ENCODE results near the gene CHP1. TPM values are rescaled to one million over a fixed set of nuclear protein-coding genes. Genes with fewer than 3 reads are reported as not detected.

Gene CHP1
- total and polyA plus RNA-seq, 2 experiments from 2014 or later, result 85.5 to 86.2 TPM

- H3K4me2 ChIP-seq (ENCODE audit: unreplicated experiment), result no peak overlapping the region
- no peaks in the 10 kb centered on the region for H3K4me1 ChIP-seq (ENCODE audit: insufficient read depth)
- H3K79me2 ChIP-seq (ENCODE audit: insufficient read depth), result no peaks in the 10 kb centered on the region
- H2AFZ ChIP-seq, result no peak overlapping the region
- no peak overlapping the region for H3K9ac ChIP-seq
- no peak for DNase-seq
- in situ Hi-C loops (cut with MboI), result no loop called here
- no peak overlapping the region for H3K4me3 ChIP-seq
- no peaks in the 10 kb centered on the region for H3K36me3 ChIP-seq (ENCODE audit: low read depth)
- H3K9me3 ChIP-seq (ENCODE audit: low read depth), result no peaks in the 10 kb centered on the region
- 88 to 91% methylated on average over 1 of the region's 1 CpG for WGBS, 2 experiments (ENCODE audit: low coverage in 1 of 2, low lambda C conversion rate in 2 of 2, missing lambda C conversion rate in 2 of 2)
- H3K9me2 ChIP-seq (ENCODE audit: insufficient read depth), result no peaks in the 10 kb centered on the region
- TF ChIP-seq EZH2 (IDR thresholded peaks at IDR 0.05; ENCODE audit: insufficient read depth, poor library complexity, severe bottlenecking) (no peak), EZH2phosphoT487 (IDR thresholded peaks at IDR 0.05; ENCODE audit: insufficient read depth, low read depth) (no peak)
- H3F3A ChIP-seq (ENCODE audit: insufficient read depth), result no peaks in the 10 kb centered on the region
- no peak overlapping the region for H3K27ac ChIP-seq
- no peaks in the 10 kb centered on the region for H4K20me1 ChIP-seq (ENCODE audit: insufficient read depth)
- no peaks in the 10 kb centered on the region for H3K27me3 ChIP-seq (replicated peaks; ENCODE audit: insufficient read depth)
Observed at GRCh38 chr15:41323611-41324010, 92.5 kb downstream of the CHP1 start.

DNA sequence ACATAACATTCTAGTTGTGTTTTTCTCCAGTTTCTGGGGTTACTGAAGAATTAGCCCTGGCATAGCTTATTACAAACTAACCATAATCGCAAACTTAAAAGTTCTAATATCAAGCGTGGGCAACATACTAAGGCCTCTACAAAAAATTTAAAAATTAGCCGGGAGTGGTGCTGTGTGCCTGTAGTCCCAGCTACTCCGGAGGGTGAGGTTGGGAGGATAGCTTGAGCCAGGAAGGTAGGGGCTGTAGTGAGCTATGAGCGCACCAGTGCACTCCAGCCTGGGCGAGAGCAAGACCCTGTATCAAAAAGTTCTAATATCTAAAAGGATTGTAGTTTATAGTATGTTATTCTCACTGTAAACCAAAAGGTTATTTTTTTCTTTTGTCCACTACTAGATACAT, 100.2 kb downstream of the CHP1 start:
- H3K9me2 ChIP-seq (ENCODE audit: insufficient read depth), result no peaks in the 10 kb centered on the region
- no peaks in the 10 kb centered on the region for H3K36me3 ChIP-seq (ENCODE audit: low read depth)
- H4K20me1 ChIP-seq (ENCODE audit: insufficient read depth), result no peaks in the 10 kb centered on the region
- in situ Hi-C loops (cut with MboI), result no loop called here
- peak overlapping the region; percentile 84 for H3K9ac ChIP-seq
- H3K79me2 ChIP-seq (ENCODE audit: insufficient read depth), result peaks cover 34% of the 10 kb centered on the region
- peak overlapping the region; percentile 74 for H3K4me2 ChIP-seq (ENCODE audit: unreplicated experiment)
- TF ChIP-seq EZH2 (IDR thresholded peaks at IDR 0.05; ENCODE audit: insufficient read depth, poor library complexity, severe bottlenecking) (no peak), EZH2phosphoT487 (IDR thresholded peaks at IDR 0.05; ENCODE audit: insufficient read depth, low read depth) (no peak)
- WGBS, 2 experiments (ENCODE audit: low coverage in 1 of 2, low lambda C conversion rate in 2 of 2, missing lambda C conversion rate in 2 of 2), result 65 to 66% methylated on average over 6 of the region's 6 CpGs
- H3K4me3 ChIP-seq, result peak overlapping the region; percentile 98
- H3K4me1 ChIP-seq (ENCODE audit: insufficient read depth), result no peaks in the 10 kb centered on the region
- no peaks in the 10 kb centered on the region for H3K9me3 ChIP-seq (ENCODE audit: low read depth)
- H3F3A ChIP-seq (ENCODE audit: insufficient read depth), result peaks cover 9% of the 10 kb centered on the region
- peak overlapping the region; percentile 100 for H2AFZ ChIP-seq
- H3K27ac ChIP-seq, result no peak overlapping the region
- DNase-seq, result no peak
- no peaks in the 10 kb centered on the region for H3K27me3 ChIP-seq (replicated peaks; ENCODE audit: insufficient read depth)

Other genes starting within 250 kb of the CHP1 start
- 25.9 and 40.0 TPM in 2 replicates for gene INO80, start 115.0 kb upstream of the CHP1 start, total RNA-seq (2014; rRNA removed; shearing (Covaris generic))
- gene INO80, start 115.0 kb upstream of the CHP1 start, polyA plus RNA-seq (2016; fragmentation: Nextera tagmentation; extraction: Ambion mirVana), result 4.6 and 5.3 TPM in 2 replicates
- not detected in 2 replicates for gene EXD1, start 511 bp upstream of the CHP1 start, total RNA-seq (2014; rRNA removed; shearing (Covaris generic))
- gene EXD1, start 511 bp upstream of the CHP1 start, polyA plus RNA-seq (2016; fragmentation: Nextera tagmentation; extraction: Ambion mirVana), result not detected in 2 replicates
- gene OIP5, start 101.3 kb downstream of the CHP1 start, total RNA-seq (2014; rRNA removed; shearing (Covaris generic)), result 2.3 and 7.3 TPM in 2 replicates
- 7.8 and 8.6 TPM in 2 replicates for gene OIP5, start 101.3 kb downstream of the CHP1 start, polyA plus RNA-seq (2016; fragmentation: Nextera tagmentation; extraction: Ambion mirVana)
- gene NUSAP1, start 101.6 kb downstream of the CHP1 start, total RNA-seq (2014; rRNA removed; shearing (Covaris generic)), result 33.3 and 77.9 TPM in 2 replicates
- gene NUSAP1, start 101.6 kb downstream of the CHP1 start, polyA plus RNA-seq (2016; fragmentation: Nextera tagmentation; extraction: Ambion mirVana), result 43.1 and 47.1 TPM in 2 replicates
- gene NDUFAF1, start 171.2 kb downstream of the CHP1 start, total RNA-seq (2014; rRNA removed; shearing (Covaris generic)), result 18.8 and 27.3 TPM in 2 replicates
- gene NDUFAF1, start 171.2 kb downstream of the CHP1 start, polyA plus RNA-seq (2016; fragmentation: Nextera tagmentation; extraction: Ambion mirVana), result 32.0 and 33.9 TPM in 2 replicates
- gene RTF1, start 185.8 kb downstream of the CHP1 start, total RNA-seq (2014; rRNA removed; shearing (Covaris generic)), result 16.3 and 20.5 TPM in 2 replicates
- 58.6 and 61.7 TPM in 2 replicates for gene RTF1, start 185.8 kb downstream of the CHP1 start, polyA plus RNA-seq (2016; fragmentation: Nextera tagmentation; extraction: Ambion mirVana)